NCI-H345 treated with DMSO at 0.1 percent for 48 hours (cell line): ENCODE data around the gene FBXL13.
"Not testable (repeated sequence)": the region's sequence is repeated elsewhere in the genome, so short reads cannot be mapped to it uniquely, and the experiment has no call there.

Experiments
- DNase-seq: peaks from one replicate; lab custom pipeline; 2025; ENCODE audit not compliant: unreplicated experiment; lab: John Stamatoyannopoulos, UW

FBXL13 gene

GRCh38 chr7:103080923-103081322 is 6.3 kb upstream of the FBXL13 start:
- DNase-seq, result no peak

GRCh38 chr7:103079836-103080235 is 5.2 kb upstream of the FBXL13 start:
- no peak for DNase-seq

DNA sequence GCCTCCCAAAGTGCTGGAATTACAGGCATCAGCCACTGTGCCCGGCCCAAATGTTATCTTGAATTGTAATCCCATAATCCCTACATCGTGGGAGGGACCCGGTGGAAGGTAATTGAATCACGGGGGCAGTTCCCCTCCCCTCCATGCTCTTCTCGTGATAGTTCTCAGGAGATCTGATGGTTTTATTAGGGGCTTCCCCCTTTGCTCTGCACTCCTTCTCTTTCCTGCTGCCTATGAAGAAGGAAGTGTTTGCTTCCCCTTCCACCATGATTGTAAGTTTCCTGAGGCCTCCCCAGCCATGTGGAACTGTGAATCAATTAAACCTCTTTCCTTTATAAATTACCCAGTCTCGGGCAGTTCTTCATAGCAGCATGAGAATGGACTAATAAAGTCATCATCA is 3.6 kb upstream of the FBXL13 start:
- DNase-seq, result not testable (repeated sequence)

DNA sequence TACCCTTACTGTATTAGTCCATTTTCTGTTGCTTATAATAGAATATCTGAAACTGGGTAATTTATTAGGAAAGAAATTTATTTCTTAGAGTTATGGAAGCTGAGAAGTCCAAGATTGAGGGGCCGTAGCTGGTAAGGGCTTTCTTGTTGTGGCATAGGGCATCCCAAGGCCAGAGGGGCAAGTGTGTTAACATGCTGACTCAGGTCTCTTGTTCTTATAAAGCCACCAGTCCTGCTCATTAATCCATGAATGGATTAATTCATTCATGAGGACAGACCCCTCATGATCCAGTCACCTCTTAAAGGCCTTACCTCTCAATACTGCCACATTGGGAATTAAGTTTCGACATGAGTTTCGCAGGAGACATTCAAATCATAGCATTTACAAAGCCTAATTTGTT is 2.7 kb upstream of the FBXL13 start:
- DNase-seq, result no peak

DNA sequence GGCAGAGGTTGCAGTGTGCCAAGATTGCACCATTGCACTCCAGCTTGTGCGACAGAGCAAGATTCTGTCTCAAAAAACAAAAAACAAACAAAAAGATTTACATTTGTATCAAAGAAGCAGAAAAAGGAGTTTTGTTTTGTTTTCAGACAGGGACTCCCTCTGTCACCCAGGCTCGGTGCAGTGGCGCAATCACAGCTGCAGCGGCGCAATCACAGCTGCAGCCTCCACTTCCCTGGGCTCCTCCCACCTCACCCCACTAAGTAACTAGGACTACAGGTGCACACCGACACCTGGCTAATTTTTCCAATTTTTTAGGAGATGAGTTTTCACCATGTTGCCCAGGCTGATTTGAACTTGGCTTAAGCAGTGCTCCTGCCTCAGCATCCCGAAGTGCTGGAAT is 2.2 kb upstream of the FBXL13 start:
- DNase-seq, result no peak

DNA sequence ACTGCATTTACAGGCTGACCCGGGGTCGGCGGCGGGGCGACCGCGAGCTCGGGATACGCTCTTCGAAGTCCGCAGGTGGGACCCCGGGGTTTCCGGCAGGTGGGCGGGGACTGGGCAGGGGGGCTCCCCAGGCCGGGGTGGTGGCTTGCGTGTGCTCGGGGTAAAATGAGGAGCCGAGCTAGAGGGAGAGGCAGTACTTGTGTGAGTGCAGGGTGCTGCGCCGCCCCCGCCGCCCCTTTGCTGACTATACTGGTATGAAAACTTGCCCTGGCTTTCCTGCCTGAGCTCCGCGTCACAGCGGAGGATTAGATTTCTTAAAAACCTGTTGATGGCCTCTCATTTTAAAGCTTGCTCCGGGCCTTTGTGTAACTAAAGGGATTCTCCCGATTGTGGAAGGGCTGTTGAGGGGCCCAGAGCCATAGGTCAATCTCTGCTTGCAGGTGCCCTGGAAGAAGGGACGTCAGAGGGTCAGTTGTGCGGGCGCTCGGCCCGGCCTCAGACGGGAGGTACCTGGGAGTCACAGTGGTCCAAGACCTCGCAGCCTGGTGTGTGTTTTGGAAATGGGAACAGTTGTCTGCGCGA is 832 bp upstream of the FBXL13 start:
- peak; percentile 18 for DNase-seq

- DNase-seq, result peak; percentile 32
Observed at GRCh38 chr7:103073989-103074518, 542 bp downstream of the FBXL13 start.

DNA sequence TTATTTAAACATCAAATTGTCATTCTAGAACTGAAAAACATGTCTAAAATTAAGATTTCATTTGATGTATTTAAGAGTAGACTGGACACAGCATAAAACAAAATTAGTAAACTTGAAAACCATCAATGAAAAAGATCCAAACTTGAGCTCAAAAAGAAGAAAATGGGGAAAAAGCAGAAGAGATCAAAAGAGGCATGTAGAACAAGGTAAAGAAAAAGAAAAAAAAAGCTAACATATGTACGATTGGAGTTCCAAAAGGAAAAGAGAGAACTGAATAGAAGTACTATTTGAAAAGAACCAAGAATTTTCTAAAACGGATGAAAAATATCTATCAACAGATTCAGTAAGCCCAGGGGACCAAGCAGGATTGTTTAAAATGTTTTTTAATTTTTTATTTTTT is 3.6 kb downstream of the FBXL13 start:
- no peak for DNase-seq

DNA sequence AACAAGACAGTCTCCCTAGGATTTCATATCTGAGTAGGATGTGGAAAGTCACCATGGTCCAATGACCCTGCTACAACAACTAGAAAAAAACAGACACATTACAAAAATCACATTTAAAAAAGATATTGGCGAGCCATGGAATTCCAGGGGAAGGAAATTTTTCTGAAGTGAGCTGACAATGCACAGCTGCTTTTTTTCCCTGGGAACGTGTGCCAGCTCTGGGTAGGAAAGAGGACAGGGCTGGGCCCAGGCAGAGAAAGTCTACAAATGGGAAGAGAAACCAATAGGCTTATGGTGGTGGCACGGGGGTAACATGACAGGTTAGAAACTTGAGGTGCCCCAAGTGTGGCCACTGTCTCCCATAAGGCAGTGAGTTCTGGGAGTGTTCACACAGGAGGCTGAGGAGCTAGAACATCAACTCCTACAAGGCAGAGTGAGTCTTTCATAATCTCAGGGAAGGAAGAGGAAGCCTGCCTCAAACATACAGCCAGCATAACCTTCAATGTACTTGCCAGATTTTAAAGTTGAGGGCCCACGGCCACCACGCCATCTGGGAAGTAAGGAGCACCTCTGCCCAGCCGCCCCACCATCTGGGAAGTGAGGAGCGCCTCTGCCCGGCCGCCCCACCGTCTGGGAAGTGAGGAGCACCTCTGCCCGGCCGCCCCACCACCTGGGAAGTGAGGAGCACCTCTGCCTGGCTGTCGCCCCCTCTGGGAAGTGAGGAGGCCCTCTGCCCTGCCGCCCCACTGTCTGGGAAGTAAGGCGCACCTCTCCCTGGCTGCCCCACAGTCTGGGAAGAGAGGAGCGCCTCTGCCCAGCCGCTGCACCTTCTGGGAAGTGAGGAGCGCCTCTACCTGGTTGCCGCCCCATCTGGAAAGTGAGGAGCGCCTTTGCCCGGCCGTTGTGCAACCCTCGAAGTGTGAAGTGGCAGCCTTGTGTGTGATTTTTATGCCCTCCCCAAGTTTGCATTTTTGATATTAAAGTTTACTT is 5.9 kb downstream of the FBXL13 start:
- no peak for DNase-seq

- no peak for DNase-seq
Observed at GRCh38 chr7:103065667-103066066, 8.9 kb downstream of the FBXL13 start.

DNA sequence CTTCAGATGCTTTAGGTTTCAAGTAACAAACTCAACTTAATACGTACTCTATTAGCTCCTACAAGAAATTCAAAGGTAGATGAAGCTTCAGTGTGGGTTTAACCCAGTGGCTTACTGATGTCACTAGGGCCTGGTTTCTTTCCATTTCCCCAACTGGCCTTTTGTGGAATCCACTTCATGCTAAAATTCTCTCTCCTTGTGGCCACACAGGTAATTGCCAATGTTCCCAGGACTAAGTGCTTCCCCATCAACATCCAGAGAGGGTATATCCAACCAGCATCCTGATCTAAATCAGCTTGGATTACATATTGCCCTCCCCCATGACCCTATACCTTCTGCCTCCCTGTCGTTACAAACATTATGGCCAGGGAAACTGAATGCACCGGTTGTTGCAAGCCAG is 10.7 kb downstream of the FBXL13 start:
- DNase-seq, result no peak

DNA sequence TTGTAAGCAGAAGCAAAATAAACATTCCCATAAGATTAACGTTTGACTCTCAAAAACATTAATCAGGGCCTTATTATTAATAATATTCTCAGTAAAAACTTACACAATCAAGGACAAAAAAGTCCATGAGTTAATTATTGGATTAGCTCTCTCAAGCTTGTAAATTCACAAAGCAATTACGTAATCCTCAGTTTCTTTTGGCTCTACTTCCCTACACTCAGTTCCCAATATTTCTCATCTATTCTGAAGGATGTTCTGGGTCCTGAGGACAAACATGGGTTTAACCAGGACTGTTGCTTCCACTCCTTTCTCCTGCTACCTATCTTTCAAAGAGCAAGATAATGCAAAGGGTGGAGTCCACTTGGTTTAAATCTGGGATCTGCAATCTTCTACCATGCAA is 15.1 kb downstream of the FBXL13 start:
- DNase-seq, result no peak

DNA sequence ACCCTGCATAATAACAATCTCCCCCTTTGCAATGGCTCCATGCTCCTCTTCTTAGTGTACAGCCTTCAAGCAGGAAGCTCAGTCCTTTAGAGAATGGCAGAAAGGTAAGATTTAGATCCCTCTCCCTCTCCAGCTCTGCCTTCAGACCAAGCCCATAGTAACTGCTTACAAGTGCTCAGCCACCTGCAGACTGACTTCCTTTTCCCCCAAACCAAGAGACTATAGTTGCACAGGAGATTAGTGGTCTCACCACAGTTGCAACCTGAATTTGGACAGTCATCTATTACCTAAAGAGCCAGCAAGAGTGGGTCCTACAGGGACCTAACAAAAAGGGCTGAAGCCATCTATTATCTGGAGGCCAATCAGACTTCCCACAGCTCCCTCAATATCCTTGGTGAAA is 16.5 kb downstream of the FBXL13 start:
- DNase-seq, result no peak

DNA sequence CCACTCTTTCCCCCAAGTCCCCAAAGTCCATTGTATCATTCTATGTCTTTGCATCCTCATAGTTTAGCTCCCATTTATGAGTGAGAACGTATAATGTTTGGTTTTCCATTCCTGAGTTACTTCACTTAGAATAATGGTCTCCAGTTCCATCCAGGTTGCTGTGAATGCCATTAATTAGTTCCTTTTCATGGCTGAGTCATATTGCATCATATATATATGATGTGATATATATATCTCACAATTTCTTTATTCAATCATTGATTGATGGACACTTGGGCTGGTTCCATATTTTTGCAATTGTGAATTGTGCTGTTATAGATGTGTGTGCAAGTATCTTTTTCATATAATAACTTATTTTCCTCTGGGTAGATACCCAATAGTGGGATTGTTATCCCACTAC is 18.6 kb downstream of the FBXL13 start:
- not testable (repeated sequence) for DNase-seq

- DNase-seq, result no peak
Observed at GRCh38 chr7:103051519-103051918, 23.1 kb downstream of the FBXL13 start.

- no peak for DNase-seq
Observed at GRCh38 chr7:103048833-103049232, 25.8 kb downstream of the FBXL13 start.

GRCh38 chr7:103041815-103042214 is 32.8 kb downstream of the FBXL13 start:
- not testable (repeated sequence) for DNase-seq

DNA sequence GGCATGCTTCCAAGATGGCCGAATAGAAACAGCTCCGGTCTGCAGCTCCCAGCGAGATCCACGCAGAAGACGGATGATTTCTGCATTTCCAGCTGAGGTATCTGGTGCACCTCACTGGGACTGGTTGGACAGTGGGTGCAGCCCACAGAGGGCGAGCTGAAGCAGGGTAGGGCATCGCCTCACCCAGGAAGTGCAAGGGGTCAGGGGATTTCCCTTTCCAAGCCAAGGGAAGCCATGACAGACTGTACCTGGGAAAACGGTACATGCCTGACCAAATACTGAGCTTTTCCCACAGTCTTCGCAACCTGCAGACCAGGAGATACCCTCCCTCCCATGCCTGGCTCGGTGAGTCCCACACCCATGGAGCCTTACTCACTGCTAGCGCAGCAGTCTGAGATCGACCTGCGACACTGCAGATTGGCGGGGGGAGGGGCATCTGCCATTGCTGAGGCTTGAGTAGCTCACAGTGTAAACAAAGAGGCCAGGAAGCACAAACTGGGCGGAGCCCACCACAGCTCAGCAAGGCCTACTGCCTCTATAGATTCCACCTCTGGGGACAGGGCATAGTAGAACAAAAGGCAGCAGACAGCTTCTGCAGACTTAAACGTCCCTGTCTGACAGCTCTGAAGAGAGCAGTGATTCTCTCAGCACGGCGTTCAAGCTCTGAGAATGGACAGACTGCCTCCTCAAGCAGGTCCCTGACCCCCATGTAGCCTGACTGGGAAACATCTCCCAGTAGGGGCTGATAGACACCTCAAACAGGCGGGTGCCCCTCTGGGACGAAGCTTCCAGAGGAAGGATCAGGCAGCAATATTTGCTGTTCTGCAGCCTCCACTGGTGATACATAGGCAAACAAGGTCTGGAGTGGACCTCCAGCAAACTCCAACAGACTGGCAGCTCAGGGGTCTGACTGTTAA is 36.5 kb downstream of the FBXL13 start:
- not testable (repeated sequence) for DNase-seq

DNA sequence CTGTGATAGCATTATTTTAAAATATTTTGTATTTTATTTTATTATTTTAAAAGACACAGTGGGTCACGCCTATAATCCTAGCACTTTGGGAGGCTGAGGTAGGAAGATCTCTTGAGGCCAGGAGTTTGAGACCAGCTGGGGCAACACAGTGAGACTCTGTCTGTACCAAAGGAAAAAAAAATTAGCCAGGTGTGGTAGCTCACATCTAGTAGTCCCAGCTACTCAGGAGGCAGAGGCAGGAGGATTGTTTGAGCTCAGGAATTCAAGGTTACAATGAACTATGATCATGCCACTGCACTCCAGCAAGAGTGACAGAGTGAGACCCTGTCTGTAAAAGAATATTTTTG is 37.1 kb downstream of the FBXL13 start:
- no peak for DNase-seq

DNA sequence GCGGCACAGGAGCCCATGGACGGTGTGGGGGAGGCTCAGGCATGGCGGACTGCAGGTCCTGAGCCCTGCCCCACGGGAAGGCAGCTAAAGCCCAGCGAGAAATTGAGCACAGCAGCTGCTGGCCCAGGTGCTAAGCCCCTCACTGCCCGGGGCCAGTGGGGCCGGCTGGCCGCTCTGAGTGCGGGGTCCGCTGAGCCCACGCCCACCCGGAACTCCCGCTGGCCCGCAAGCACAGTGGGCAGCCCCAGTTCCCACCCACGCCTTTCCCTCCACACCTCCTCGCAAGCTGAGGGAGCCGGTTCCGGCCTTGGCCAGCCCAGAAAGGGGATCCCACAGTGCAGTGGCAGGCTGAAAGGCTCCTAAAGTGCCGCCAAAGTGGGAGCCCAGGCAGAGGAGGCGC is 40.3 kb downstream of the FBXL13 start:
- DNase-seq, result not testable (repeated sequence)

DNA sequence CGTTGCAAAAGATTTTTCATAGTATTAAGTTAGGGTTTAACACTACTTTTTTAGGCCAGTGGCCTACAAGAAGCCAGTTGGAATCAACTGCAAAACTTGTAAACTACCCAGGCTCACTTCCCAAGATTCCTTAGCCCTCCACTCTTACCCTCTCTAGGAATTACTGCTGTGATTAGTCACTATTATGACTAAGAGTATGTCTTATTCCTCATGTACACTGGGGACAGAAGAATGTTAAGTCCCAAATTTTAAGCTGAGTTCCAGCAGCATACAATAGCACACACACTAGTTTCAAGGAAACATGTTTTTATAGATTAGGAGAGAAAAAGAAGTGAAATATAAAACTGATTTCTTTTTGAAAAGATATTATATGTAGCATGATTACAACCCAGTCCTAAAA is 42.8 kb downstream of the FBXL13 start:
- DNase-seq, result no peak
